Left renal pelvis (tissue), 4 donors: ENCODE results near the gene SLC15A3. TPM values are rescaled to one million over a fixed set of nuclear protein-coding genes. Genes with fewer than 3 reads are reported as not detected.
A peak's percentile ranks its signal among the peaks of the same experiment; 100 is the strongest.

Experiments
- DNase-seq, 4 donors: peaks; one replicate each; pipeline ENCODE4 v3.0.0-alpha.2; 2013; ENCODE audit warnings: low read depth in 4 of 4, low spot score in 3 of 4
- polyA plus RNA-seq, 4 donors: library from polyadenylated mRNA; unstranded; fragments of 120-200 nt; gene quantifications; one replicate each; pipeline ENCODE4 v1.2.1, GENCODE V29; 2013; ENCODE audit not compliant: insufficient read length in 4 of 4

SLC15A3 gene
- 10 to 100 TPM; 18.9 to 30.1 (median 23.8) TPM for polyA plus RNA-seq

GRCh38 chr11:60951904-60952741, at the start of gene SLC15A3:
Gene SLC15A3 (minus strand): TSS chr11:60952176. CDS start chr11:60951551, 625 bp downstream.
- DNase-seq = peak in 1 of 4 donors; percentile 30

DNA sequence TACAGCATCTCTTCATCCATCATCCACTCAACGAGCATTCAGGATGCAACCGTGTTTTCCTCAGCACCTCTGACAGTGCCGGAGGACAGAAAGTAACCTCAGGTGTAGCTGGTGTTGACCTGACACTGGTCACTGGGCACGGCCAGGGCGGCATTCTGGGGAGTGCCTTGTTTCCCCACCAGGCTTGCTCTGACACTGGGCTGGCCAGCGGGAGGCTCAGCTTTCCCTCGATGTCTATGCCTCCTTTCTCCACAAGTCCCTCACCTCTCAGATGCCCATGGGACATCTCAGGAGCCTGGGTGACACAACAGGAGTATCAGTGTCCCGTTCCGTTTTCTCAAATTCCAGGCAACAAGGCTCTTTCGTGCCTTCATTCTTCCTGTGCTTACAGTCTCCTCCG, 48.5 kb upstream of the SLC15A3 start:
- DNase-seq = no peak

DNA sequence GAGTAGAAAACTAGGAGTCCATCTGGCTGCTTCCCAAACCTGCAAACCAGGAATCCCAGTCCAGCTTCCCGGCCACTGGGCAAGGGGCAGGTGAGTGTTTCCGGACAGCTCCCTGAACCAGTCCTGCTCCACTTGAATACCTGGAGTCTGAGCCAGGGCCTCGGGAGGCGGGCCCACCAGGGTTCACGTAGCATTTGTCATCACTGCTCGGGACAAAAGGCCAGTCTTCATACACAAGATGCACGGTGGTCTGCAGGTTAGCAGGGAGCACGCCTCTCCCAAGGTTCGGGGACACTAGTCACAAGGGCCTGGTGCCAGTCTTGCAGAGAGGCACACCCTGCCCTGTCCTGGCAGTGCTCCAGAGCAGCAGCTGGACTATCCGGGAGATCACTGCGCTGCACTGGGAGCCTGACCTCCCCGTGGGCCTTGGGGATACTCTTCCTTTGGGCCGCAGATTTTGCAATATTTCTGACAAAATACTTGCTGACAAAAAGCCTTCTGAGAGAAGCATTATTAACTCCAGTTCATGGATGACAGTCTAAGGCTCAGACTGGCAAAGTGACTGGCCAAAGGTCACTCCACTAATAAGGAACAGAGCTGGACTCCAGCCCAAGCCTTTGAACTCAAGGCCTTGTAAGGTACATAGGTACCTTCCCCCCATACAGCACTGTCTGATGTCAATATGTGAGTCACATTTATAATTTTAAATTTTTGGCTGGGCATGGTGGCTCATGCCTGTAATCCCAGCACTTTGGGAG, 44.6 kb upstream of the SLC15A3 start:
- no peak for DNase-seq

DNA sequence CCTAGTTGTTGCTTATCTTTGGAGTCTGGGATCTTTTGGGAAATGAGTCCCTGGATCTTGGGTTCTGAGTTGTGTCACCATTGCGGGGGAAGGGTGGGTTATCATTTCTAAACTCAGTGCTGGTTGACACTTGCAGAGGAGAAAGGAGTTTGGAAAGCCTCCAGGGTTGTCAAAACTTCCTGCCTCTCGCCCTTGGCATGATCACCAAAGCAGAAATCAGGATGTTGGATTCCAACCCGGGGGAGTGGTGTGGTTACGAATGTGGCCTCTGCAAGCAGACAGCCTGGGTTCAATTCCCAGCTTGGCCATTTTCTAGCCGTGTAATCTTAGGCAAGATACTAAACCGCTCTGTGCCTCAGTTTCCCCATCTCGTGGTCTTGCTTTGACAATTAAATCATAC, 43.8 kb upstream of the SLC15A3 start:
- no peak for DNase-seq

GRCh38 chr11:60994541-60995080, 42.6 kb upstream of the SLC15A3 start:
- DNase-seq = no peak

GRCh38 chr11:60993615-60994014, 41.6 kb upstream of the SLC15A3 start:
- no peak for DNase-seq

DNA sequence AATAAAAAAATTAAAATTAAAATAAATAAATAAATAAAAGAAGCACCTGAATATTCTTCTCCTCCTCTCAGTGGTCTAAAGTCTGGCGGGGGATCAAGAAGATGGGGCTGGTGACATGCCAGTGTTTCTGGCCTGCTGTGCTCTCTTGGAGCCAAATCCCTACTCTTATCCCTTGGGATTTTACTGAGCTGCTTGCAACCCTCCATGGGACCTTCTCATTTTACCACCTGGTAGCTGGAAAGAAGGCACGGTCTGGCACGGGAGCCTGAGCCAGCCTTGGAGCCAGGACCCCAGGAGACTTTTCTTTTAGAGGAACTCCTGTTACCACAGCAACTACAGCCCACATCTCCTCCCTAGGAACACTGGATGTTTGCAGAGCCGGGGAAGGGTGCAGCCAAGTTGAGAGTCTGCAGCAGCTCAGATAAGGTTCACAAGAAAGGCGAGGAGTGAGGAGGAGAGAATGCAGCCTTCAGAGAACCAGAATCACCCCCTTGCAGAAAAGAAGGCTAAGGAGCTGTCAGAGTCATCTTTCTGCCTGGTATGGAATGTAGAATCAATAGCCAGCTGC, 41.0 kb upstream of the SLC15A3 start:
- DNase-seq = no peak

- no peak for DNase-seq
These were observed 39.5 kb upstream of the SLC15A3 start for GRCh38 chr11:60991457-60991856.

DNA sequence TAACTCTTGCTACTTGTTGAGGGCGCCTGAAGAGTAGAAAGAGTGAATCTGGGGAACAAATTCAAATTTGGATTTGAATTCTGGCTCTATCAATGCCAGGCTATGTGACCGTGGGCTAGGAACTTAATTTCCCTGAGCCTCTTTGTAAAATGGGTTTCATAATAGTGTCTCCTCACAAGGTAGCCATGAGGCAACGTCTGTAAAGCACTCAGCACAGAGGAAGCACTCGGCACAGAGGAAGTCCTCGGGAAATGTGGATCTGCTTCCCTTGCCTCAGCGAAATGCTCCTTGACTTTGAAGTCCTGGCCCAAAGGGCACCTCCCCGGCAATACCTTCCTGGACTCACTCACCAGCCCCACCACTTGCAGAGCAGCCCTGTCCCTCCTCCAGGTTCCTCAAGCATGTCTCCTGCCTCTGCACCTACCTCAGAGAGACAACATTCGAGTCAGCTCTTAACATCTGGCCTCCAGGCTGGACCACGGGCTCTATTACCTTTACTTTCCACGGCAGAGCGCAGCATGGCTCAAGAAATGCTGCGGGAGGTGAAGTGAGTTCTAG, 37.2 kb upstream of the SLC15A3 start:
- DNase-seq = no peak

DNA sequence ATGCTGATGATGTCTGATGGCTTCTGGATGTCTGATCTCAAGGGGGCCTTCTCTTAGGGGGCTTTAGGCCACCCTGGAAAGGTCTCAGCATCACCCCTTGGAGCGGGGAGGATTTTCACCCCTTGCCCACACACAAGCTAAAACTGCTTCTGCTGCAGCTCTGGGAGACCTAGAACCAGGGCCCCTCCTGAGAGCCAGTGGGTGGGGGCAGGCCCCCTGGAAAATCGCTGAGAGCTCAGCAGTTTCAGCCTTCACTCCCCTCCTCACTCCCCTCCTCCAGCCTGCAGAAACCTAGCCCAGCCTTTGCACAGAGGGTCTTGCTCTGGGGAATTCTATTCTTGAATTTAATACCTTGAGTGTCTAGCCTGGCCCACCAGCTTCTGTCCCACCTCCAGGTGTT, 36.7 kb upstream of the SLC15A3 start:
- no peak for DNase-seq

DNA sequence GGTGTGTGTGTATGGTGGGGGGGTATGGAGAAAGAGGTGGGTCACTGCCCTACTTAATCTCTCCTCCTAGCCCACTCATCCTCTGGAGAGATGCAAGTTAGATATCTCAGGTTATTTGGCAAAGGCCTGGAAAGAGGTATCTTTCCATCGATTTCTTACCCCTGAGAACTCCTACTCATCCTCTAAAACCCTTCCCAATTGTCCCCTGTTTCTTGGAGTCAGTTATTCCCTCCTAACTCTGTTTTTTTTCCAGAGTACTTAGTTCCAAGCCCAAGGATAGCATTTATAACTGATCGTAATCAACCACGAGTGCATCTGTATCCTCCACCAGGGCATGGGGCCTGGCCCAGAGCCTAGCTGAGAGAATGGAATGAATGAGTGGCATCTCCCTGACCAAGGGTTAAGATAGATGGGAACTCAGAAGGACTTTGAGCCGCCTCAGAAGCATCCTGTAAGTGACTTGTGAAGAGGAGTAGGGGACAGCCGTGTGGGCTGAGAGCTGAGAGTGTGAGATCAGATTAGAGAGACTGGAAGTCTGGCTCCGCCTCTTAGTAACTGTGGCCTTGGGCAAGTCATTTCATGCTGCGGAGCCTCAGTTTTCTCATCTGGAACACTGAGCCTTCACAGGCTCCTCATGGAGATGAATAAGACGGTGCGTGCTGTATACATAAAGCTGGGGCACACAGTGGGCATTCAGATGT, 35.8 kb upstream of the SLC15A3 start:
- DNase-seq = no peak

- no peak for DNase-seq
These were observed 34.3 kb upstream of the SLC15A3 start for GRCh38 chr11:60985991-60986915.

DNA sequence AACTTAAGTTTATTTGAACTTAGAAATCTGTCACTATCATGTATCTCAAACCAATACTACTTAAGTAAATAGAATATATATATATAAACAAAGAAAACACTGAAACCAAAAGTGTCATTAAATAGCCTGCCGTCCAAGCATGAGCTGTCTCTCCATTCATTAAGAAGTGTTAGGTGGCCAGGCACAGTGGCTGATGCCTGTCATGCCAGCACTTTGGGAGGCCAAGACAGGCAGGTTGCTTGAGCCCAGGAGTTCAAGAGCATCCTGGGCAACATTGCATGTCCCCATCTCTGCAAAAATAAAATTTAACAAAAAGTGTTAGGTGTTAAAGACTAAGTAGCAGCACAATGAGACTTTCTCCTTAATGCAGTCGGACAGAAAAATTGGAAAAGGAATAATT, 33.5 kb upstream of the SLC15A3 start:
- DNase-seq = no peak

DNA sequence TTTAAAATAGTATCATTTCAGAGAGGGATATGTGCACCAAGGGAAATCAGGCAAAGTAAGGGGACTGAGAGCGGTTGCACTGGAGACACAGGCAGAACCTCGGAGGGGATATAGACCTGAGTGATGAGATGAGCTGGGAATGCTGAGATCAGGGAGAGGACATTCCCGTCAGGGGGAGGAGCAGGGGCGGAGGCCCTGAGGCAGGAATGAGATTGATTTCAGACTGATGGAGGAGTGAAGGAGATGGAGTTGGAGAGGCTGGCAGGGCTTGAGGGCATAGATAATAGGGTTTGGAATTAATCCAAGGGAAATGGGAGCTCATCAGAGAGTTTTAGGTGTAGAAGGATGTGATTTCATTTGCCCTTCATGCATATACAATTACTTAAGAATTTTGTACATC, 32.7 kb upstream of the SLC15A3 start:
- DNase-seq = no peak

- no peak for DNase-seq
These were observed 32.2 kb upstream of the SLC15A3 start for GRCh38 chr11:60984149-60984548.

DNA sequence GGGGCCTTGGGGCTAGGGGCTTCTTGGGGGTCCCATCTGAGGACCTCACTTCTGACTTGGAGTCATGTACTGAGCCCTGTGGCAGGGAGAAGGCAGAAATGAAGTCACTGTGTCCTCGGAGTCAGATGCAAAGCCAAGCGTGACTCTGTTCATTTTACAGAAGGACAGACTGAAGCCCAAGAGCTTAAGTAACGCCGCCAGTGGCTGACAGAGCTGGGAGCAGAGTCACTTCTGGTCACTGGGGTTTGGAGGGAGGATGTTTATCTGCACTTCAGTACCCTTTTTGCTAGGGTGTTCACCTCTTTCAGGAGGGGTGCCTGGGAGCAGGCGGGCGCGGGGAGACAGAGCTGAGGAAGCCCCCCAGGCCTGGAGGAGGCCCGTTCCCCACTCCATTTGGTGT, 30.2 kb upstream of the SLC15A3 start:
- DNase-seq = no peak

GRCh38 chr11:60981515-60981914, 29.5 kb upstream of the SLC15A3 start:
- DNase-seq = no peak

DNA sequence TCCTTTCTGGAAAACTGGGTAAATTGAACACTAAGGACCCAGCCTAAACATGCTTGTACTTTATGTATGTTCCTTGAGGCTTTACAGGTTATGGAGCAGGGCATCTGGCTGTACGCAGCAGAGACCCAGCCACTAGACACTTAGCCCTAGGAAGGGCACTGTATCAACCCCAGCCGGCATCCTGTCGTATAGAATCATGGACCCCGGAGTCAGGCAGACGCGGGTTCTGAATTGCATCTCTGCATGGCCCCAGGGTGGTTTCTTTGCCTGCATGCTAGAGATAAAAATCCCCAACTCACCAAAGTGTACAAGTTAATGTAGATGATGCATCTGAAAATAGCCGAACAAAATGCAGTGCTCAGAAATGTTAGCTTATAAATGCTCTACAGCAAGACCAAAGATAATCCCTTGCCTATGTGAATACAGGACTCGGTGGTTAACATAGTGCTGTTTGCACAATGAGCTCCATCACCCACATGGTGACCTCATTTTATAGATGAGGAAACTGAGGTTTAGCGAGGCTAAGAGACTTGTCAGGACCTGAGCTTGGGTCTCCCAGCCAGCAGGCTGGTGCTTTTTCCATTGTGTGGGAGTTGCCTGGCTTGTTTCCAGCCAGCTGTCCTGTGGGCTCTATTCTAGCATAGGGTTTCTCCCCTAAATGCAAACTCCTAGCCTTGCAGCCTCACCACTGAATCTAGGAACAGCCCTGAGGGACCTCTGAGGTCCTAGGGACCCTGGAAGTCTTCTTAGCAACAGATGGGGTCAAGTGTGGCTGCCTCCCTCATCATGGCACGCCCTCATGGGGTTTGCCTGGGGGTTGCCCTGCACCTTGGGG, 26.8 kb upstream of the SLC15A3 start:
- no peak for DNase-seq
